Common myeloid progenitor, CD34-positive (primary cell): ENCODE results near the gene BRICD5.

ENCODE experiments used
- CTCF ChIA-PET: fragments of 350-600 bp; sonication (Branson Sonifier 250); formaldehyde crosslinking; loops from one replicate; lab custom pipeline; 2021; ENCODE audit warnings: antibody characterized with exemption; lab: Charles Lee
- POLR2A ChIA-PET: fragments of 350-600 bp; sonication (Branson Sonifier 250); formaldehyde crosslinking; loops from one replicate; lab custom pipeline; 2021; ENCODE audit warnings: antibody characterized with exemption; lab: Charles Lee
- DNase-seq, 3 donors: peaks; one replicate each; pipeline versions ENCODE4 v3.0.0 to v3.0.0-alpha.2; 2013
- H3K27ac ChIP-seq, 2 experiments: 1 replicate in 1 of 2; 2 replicates in 1 of 2; pipeline ENCODE4 v1.7.0; 2013; ENCODE audit warnings: inconsistent platforms in 2 of 2, low read length in 2 of 2, mild to moderate bottlenecking in 2 of 2, low read depth in 1 of 2, moderate library complexity in 1 of 2; ENCODE audit not compliant: severe bottlenecking in 2 of 2, insufficient read depth in 1 of 2, poor library complexity in 1 of 2
- H3K27me3 ChIP-seq, 5 experiments: replicated peaks in 2 of 5; 1 replicate in 3 of 5; 2 replicates in 2 of 5; pipeline versions ENCODE4 v1.6.1 to v1.7.0; 2013; ENCODE audit warnings: low read length in 4 of 5, mild to moderate bottlenecking in 2 of 5, moderate library complexity in 2 of 5, inconsistent platforms in 1 of 5; ENCODE audit not compliant: insufficient read depth in 5 of 5, control insufficient read depth in 4 of 5
- H3K36me3 ChIP-seq, 4 experiments: 1 replicate in 2 of 4; 2 replicates in 2 of 4; pipeline versions ENCODE4 v1.6.1 to v1.7.0; 2013; ENCODE audit warnings: low read length in 3 of 4, control low read depth in 1 of 4, mild to moderate bottlenecking in 1 of 4; ENCODE audit not compliant: control insufficient read depth in 4 of 4, insufficient read depth in 4 of 4
- H3K4me1 ChIP-seq, 4 experiments: 1 replicate in 3 of 4; 2 replicates in 1 of 4; pipeline versions ENCODE4 v1.6.1 to v1.7.1; 2013; ENCODE audit warnings: low read length in 3 of 4, mild to moderate bottlenecking in 3 of 4, control low read depth in 1 of 4, inconsistent platforms in 1 of 4, moderate library complexity in 1 of 4; ENCODE audit not compliant: control insufficient read depth in 4 of 4, insufficient read depth in 4 of 4; ENCODE audit errors: control extremely low read depth in 1 of 4
- H3K4me3 ChIP-seq, 7 experiments: 1 replicate in 4 of 7; 2 replicates in 3 of 7; pipeline versions ENCODE4 v1.5.1 to v1.7.0; 2013; ENCODE audit warnings: mild to moderate bottlenecking in 7 of 7, low read length in 6 of 7, moderate library complexity in 6 of 7, inconsistent platforms in 2 of 7, low read depth in 2 of 7, control low read depth in 1 of 7; ENCODE audit not compliant: insufficient read depth in 4 of 7, control insufficient read depth in 1 of 7; ENCODE audit errors: extremely low read depth in 1 of 7
- H3K9me3 ChIP-seq, 5 experiments: 1 replicate in 4 of 5; 2 replicates in 1 of 5; pipeline versions ENCODE4 v1.6.1 to v1.7.1; 2013; ENCODE audit warnings: low read length in 4 of 5, mild to moderate bottlenecking in 2 of 5, inconsistent platforms in 1 of 5, low read depth in 1 of 5, moderate library complexity in 1 of 5; ENCODE audit not compliant: control insufficient read depth in 4 of 5, insufficient read depth in 2 of 5; ENCODE audit errors: control extremely low read depth in 1 of 5
- WGBS: methylation state at CpG from one replicate; pipeline ENCODE4 v1.1.5; 2013; ENCODE audit not compliant: insufficient coverage; 5-methylcytosine and 5-hydroxymethylcytosine counted together

The BRICD5 gene

DNA sequence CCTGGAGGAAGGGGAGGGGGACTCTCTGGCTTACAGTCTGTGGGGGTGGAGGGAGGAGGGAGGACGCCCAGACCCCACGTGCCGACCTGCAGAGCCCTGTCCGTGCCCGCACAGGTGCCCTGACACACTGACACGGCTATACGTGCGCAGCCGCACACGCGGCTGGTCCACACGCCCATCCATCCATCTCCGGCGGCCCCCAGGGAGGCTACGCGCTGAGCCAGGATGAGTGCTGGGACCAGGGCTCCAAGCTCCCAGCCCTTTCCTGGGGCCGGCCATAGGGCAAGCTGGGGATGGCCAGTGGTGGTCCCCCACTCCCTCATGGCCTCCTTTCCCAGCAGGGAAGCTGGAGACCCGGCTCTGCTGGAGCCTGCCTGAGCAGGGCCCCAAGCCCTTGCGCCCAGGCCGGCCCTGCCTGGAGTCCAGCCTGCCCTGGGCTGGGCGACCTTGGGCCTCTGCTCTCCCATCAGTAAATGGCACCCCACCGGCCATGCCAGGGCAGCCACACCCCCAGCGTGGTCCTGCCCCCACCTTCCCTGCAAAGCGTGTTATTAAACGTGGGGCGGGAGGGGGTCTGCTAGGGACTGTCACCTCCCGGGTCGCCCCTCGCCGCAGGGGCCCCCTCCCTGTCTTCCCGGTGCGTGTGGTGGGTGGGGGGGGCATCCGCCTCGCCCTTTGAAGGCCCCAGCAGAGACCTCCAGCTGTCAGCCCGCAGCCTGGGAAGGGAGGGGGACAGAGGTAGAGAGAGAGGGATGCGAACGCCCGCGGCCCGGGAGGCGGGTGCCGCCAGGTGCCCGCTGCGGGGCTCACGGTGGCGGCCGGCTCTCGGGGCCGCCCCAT lies 15.1 kb downstream of the BRICD5 start:
- POLR2A ChIA-PET: interaction anchor here (0.9 to 1.0 kb wide), 2 partner anchors 40 to 55 kb away, joined by 3 read pairs; partner anchors contain the start of gene TRAF7

DNA sequence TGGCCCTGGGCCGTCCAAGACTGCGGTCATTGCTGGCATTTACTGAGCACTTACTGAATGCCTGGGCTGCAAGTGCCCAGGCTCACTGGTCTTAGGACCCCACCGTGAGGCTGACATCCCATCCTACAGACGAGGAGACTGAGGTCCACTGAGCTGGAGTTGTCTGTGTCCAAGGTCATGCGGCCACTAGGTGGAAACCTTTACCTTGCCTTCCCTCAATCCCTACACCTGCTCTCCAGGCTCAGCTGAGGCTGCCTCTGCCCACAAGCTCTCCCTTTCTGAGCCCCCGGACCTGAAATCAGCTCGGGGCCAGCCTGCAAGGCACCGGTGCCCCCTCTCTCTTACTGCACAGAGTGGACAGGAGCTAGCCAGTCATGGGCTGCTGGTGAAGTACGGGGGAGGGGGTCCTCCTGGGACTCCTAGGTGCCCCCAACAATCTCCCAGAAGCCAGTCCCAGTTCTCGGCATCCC lies 15.8 kb downstream of the BRICD5 start:
- Histone ChIP-seq H3K4me1 (peaks cover 0 to 16% (median 11%) of the 10 kb centered on the region in 4 experiments), H3K9me3 (no peaks in the 10 kb centered on the region), H3K27ac (no peak overlapping the region), H3K36me3 (no peaks in the 10 kb centered on the region), H3K27me3 (peaks cover 8 to 61% (median 23%) of the 10 kb centered on the region in 5 experiments), H3K4me3 (peak overlapping the region in 2 of 7 experiments; percentile 6 to 19)
- CTCF ChIA-PET: interaction anchor here (0.8 to 2.6 kb wide), 9 partner anchors 9 to 342 kb away, joined by 3 to 8 read pairs (median 5); partner anchors contain the start of genes CCNF and ECI1
- peak; percentile 40 to 69 (median 64) for DNase-seq
- POLR2A ChIA-PET: interaction anchor here (0.9 kb wide), 1 partner anchor 39 kb away, joined by 3 read pairs; the partner anchor contains the start of gene TRAF7
- WGBS: 42% methylated on average over 5 of the region's 10 CpGs

More for the DNA sequence above, 15.1 kb downstream of the BRICD5 start:
- Histone ChIP-seq H3K27me3 (peaks cover 8 to 61% (median 28%) of the 10 kb centered on the region in 5 experiments), H3K4me3 (peak overlapping the region in 4 of 7 experiments; percentile 36 to 55 (median 46)), H3K36me3 (no peaks in the 10 kb centered on the region), H3K4me1 (peaks cover 0 to 16% (median 11%) of the 10 kb centered on the region in 4 experiments), H3K9me3 (no peaks in the 10 kb centered on the region), H3K27ac (no peak overlapping the region)
- DNase-seq: peak in 1 of 3 donors; percentile 18
- 1% methylated on average over 32 of the region's 49 CpGs for WGBS
- CTCF ChIA-PET: interaction anchor here (1.4 to 2.6 kb wide), 4 partner anchors 8 to 234 kb away, joined by 3 to 8 read pairs (median 6); partner anchors contain the start of genes CCNF and ECI1

DNA sequence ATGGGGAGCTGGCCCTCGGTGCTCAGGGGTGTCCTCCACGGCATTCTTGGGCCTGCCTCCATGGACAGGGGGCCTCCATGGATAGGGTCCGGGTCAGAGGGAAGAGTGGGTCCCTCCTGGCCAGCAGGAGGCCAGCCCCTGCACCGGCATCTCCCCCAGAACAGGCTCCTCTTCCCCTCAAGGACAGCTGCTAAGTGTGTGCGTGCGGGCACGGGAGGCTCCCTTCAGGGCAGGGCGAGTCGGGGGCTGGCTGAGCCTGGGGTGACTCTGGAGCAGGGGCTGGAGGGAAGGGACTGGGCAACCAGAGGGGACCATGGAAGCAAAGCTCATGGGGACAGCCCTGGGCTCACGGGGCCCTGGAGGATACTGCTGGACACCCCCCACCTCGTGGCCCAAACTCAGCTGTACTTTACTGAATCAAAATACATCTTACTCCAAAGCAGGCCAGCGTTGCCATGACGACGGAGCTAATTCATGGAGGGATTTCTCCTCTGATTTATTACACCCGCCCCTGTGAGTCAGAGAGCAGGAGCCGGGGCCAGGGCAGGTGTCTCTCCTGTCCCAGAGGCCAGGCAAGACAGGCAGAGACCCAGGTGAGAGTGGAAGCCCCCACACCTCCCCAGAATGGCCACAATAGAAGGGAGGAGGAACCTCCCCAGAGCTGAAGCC lies 16.4 kb downstream of the BRICD5 start:
- Histone ChIP-seq H3K27ac (no peak overlapping the region), H3K27me3 (peaks cover 8 to 58% (median 23%) of the 10 kb centered on the region in 5 experiments), H3K9me3 (no peaks in the 10 kb centered on the region), H3K4me3 (no peak overlapping the region), H3K36me3 (no peaks in the 10 kb centered on the region), H3K4me1 (peaks cover 0 to 16% (median 11%) of the 10 kb centered on the region in 4 experiments)
- DNase-seq: peak in 2 of 3 donors; percentile 42 to 55
- ChIA-PET POLR2A (no interaction called here), CTCF (interaction anchor here (0.8 to 2.6 kb wide), 9 partner anchors 9 to 343 kb away, joined by 3 to 8 read pairs (median 5); partner anchors contain the start of genes CCNF and ECI1)
- 81% methylated on average over 14 of the region's 16 CpGs for WGBS

DNA sequence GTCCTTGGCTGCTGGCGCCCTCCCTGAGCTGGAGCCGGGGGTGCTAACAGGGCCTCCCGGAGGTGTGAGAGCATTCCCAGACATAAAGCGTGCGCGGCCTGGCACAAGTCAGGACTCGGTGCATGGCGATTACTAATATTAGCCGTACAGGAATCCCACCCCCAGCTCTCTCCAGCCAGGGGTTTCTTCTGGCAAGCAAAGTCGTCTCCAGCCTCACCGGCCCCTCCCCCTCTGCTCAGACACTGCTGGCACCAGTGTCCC lies 19.3 kb downstream of the BRICD5 start:
- POLR2A ChIA-PET: interaction anchor here (0.6 kb wide), 1 partner anchor 13 kb away, joined by 3 read pairs; no protein-coding TSS in a partner anchor
- Histone ChIP-seq H3K9me3 (no peaks in the 10 kb centered on the region), H3K4me3 (no peak overlapping the region), H3K27me3 (peaks cover 0 to 31% (median 16%) of the 10 kb centered on the region in 5 experiments), H3K36me3 (no peaks in the 10 kb centered on the region), H3K27ac (no peak overlapping the region), H3K4me1 (peaks cover 0 to 13% (median 11%) of the 10 kb centered on the region in 4 experiments)
- 97% methylated on average over 10 of the region's 11 CpGs for WGBS
- DNase-seq: no peak
- CTCF ChIA-PET: interaction anchor here (0.8 kb wide), 1 partner anchor 14 kb away, joined by 3 read pairs; no protein-coding TSS in a partner anchor

GRCh38 chr16:2190659-2191445 lies 19.8 kb downstream of the BRICD5 start:
- H3K27me3 ChIP-seq: peaks cover 0 to 27% (median 16%) of the 10 kb centered on the region in 5 experiments
- no peak overlapping the region for H3K4me3 ChIP-seq
- WGBS: 95% methylated on average over 21 of the region's 25 CpGs
- ChIA-PET CTCF (interaction anchor here (0.8 kb wide), 1 partner anchor 13 kb away, joined by 3 read pairs; no protein-coding TSS in a partner anchor), POLR2A (no interaction called here)
- H3K9me3 ChIP-seq: no peaks in the 10 kb centered on the region
- H3K4me1 ChIP-seq: peaks cover 0 to 11% (median 9%) of the 10 kb centered on the region in 4 experiments
- no peaks in the 10 kb centered on the region for H3K36me3 ChIP-seq
- DNase-seq: no peak
- no peak overlapping the region for H3K27ac ChIP-seq

DNA sequence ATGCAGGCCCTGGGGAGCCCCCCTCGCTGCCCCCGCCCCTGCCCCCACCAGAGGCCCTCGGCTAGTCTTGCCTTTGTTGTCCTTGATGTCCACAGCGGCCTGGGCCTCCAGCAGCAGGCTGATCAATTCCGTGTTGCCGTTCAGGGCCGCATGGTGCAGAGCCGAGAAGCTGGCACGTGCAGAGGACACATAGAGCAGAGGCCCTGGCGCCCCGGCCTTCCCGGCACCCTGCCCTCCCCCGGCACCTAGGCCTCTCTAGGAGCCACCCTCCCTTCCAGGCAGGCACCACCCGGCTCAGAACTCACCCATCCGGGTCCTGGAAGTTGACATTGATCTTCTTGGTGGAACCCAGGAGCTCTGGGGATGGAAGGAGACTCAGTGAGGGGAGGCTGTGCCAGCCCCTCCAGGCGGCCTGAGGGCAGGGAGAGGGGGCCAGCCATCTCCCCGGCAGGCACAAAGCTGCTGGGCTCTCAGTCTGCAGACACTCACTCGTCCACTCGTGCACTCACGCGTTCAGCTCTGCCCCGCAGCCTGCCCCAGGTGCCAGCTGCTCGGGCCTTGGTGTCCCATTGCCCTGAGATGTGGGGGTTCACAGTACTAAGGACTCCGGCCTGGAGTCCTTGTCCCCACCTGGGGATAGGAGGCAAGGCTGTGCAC lies 20.5 kb downstream of the BRICD5 start:
- H3K4me3 ChIP-seq: no peak overlapping the region
- H3K36me3 ChIP-seq: no peaks in the 10 kb centered on the region
- H3K9me3 ChIP-seq: no peaks in the 10 kb centered on the region
- peaks cover 0 to 20% (median 11%) of the 10 kb centered on the region in 5 experiments for H3K27me3 ChIP-seq
- 97% methylated on average over 17 of the region's 24 CpGs for WGBS
- ChIA-PET POLR2A (no interaction called here), CTCF (no interaction called here)
- peaks cover 0 to 4% (median 2%) of the 10 kb centered on the region in 4 experiments for H3K4me1 ChIP-seq
- H3K27ac ChIP-seq: no peak overlapping the region
- DNase-seq: no peak
